ENCODE data around the gene SIGLEC14.
A peak's percentile ranks its signal among the peaks of the same experiment; 100 is the strongest.

SIGLEC14 gene

DNA sequence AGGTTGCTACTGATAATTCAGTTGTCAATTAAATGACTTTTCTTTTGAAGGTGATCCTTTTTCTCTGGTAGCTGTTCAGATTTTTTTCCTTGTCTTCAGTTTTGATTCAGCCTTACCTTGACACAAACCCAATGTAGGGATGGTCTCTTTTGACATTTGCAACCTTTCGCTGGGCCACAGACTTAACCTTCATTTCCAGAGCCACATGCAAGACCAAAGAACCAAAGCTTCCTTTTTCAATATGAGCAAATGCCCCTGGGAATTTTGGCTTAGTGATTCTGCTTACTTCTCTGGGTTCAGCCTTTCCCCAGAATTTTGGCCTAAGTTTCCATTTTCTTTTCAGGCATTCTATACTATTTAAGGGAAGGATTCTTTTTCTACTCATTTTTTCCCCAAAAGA lies 36.0 kb downstream of the SIGLEC14 start:
- no peak for DNase-seq

- no peak for DNase-seq
Measured at GRCh38 chr19:51607920-51608562, 38.6 kb downstream of the SIGLEC14 start.

DNA sequence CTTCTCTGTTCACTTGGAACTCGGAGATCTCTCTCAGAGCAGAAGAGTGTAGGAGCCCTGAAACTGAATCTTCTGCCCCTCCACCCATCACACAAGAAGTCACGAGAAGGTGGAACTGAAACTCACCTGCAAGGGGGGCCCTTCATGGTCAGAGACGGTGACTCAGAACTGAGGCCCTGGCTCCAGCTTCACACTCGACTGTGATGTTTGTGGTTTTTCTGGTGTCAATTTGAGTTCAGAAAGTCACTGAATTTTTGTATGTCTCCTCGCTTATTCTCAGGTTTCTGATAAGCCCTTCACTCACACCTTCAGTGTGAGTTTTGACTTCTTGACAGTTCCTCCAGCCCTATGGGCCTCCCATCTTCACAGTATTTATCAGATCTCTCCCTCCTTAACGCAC lies 39.5 kb downstream of the SIGLEC14 start:
- DNase-seq = no peak

- no peak for DNase-seq
Measured at GRCh38 chr19:51602189-51602854, 44.3 kb downstream of the SIGLEC14 start.

DNA sequence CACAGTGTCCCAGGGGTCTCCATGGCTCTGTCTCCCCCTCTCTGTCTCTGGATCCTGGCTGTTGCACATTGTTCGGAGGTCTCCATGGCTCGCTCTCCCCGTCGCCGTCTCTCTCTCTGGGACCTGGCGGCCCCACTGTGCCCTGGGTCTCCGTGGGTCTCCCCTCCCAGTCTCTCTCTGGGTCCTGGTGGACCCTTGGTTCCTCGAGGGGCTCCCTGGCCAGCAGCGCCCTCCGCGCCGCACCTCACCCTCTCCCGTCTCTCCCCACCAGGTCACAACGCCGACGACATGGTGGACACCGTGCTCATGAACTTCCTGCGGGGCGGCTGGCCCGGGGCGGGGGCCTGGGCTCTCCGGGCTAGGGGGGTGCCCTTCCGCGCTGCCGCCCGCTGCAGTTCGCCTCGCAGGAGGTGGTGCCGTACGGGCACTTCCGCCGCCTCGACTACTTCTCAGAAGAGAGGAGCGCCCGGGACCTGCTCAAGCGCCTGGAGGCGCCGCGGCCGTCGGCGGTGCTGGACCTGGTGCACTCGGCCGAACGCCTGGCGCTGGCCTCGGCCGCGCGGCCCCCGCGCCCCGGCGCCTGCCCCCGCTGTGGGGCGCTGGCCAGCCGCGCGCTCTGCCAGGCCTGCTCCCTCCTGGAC lies 45.6 kb downstream of the SIGLEC14 start:
- DNase-seq = no peak

DNA sequence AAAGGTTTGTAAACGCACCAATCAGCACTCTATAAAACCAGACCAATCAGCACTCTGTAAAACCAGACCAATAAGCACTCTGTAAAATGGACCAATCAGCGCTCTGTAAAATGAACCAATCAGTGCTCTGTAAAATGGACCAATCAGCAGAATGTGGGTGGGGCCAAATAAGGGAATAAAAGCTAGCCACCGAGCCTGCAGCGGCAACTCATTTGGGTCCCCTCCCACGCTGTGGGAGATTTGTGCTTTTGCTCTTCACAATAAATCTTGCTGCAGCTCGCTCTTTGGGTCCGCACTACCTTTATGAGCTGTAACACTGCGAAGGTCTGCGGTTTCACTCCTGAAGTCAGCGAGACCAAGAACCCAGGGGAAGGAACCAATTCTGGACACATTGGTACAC lies 47.5 kb downstream of the SIGLEC14 start:
- DNase-seq = no peak

DNA sequence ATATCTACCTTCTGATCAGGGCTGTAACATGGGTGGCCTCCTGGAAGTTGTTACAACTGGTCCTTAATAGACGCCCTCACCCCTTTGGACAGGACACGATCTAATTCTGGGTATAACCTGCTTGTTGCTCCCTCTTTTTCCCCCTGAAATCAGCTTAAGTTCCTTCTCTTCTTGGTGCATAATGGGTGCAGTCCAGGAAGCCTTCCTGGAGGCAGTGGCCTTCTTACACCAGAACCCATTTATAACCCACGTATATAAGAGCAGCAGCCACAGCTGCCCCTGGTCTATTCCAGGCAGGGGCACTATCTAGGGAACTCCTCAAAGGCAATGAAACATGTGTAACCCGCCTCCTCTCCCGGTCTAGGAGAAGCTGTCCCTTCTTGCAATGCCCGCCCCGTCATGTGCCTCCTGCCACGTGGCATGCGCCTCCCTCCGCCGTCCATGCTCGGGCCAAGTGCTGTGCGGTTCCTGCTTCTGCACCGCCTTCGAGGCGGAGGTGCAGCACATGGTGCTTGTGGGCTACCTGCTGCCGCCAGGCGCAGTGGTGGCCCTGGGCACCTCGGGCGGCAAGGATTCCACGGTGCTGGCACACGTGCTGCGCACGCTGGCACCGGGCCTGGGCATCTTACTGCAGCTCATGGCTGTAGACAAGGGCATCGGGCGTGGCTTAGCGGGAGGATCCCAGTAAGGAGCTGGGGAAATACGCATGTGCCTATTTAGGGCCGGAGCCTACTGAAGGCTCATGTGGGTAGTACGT lies 48.3 kb downstream of the SIGLEC14 start:
- no peak for DNase-seq

- DNase-seq = no peak
Measured at GRCh38 chr19:51595190-51596175, 51.1 kb downstream of the SIGLEC14 start.

DNA sequence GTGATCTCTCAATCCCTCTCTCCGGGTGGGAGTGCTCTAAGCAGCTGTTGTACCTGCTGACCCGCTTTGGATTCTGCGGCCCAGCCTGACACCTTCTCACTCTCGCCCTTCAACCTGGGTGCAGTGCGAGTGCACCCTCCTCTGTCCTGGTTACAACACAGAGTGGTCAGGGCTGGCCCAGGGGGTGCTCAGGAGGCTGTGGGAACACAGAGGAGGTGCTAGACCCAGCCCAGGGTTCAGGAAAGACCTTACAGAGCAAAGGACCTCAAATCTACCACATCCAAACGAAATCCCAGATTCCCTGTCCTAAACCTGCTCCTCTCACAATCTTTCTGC lies 51.9 kb downstream of the SIGLEC14 start:
- DNase-seq = no peak

GRCh38 chr19:51593969-51594773 lies 52.5 kb downstream of the SIGLEC14 start:
- peak; percentile 93 to 99 for DNase-seq

DNA sequence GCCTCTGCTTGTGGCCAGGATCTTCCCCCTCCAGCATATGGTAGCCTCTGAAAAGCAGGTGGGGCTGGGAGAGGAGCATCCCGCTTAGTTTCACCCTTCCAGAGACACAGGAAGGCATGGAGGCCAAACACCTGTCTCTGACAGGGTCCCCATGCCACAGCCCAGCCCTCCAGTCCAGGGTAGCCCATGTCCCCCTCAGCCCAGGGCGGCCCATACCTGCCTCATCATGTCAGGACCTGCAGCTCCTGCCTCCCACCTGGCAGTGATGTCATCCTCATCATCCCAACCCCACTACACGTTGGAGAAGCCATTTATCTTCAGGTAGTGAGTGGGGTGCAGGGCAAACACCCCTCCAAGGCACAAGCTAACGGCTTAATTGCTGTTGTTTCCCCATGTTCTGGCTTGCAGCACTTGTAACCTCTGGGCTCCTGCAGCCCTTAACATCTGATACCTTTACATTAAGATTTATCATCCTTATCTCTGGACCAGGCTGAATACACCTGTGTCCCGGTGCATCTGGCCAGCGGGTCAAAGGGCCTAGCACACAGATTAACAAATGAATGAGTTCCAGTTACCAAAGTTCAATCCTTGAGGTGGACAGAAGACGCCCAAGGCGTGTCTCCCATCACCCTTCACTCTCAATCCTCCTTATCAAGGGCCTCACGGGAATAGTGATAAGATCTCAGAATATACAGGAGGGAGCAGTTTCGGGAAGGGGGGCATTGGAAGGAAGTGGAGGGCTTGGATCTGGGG lies 53.3 kb downstream of the SIGLEC14 start:
- DNase-seq = no peak

All from NCI-H524 (cell line).